Endothelial cell of umbilical vein (primary cell): ENCODE results near the gene MED7.
"Not testable (repeated sequence)": the region's sequence is repeated elsewhere in the genome, so short reads cannot be mapped to it uniquely, and the experiment has no call there.

Source experiments
- CTCF ChIP-seq, 2 donors: IDR thresholded peaks; 1 replicate in 1 of 2; 2 replicates in 1 of 2; pipeline ENCODE4 v1.5.1; 2011; ENCODE audit warnings: low read length in 2 of 2, mild to moderate bottlenecking in 2 of 2, moderate library complexity in 2 of 2, control low read depth in 1 of 2, inconsistent platforms in 1 of 2, low read depth in 1 of 2; ENCODE audit not compliant: insufficient read depth in 1 of 2; ENCODE audit errors: extremely low read depth in 1 of 2
- EZH2 ChIP-seq: IDR thresholded peaks from 2 replicates; pipeline ENCODE4 v1.6.1; 2012; ENCODE audit warnings: borderline replicate concordance, low read depth, mild to moderate bottlenecking, moderate library complexity, low read length, inconsistent platforms; ENCODE audit not compliant: severe bottlenecking
- POLR2A ChIP-seq: IDR thresholded peaks from 2 replicates; pipeline ENCODE4 v1.6.1; 2012; ENCODE audit warnings: low read depth, mild to moderate bottlenecking, control low read depth, low read length
- POLR2AphosphoS5 ChIP-seq: IDR thresholded peaks from 2 replicates; pipeline ENCODE4 v1.6.1; 2012; ENCODE audit warnings: low read depth, mild to moderate bottlenecking, control low read depth, low read length, moderate library complexity; ENCODE audit not compliant: insufficient read depth

GRCh38 chr5:157185122-157185521 lies 42.5 kb upstream of the MED7 start:
- TF ChIP-seq POLR2A; POLR2AphosphoS5; CTCF (IDR thresholded peaks at IDR 0.05; ENCODE audit: extremely low read depth in 1 of 2, insufficient read depth in 1 of 2, low read depth in 1 of 2, low read length in 2 of 2); EZH2: not testable (repeated sequence)
